HUES6 (cell line): ENCODE data around the gene CD3G.
"Not testable (repeated sequence)": the region's sequence is repeated elsewhere in the genome, so short reads cannot be mapped to it uniquely, and the experiment has no call there.

Experiments
- H3K27ac ChIP-seq: 2 replicates; pipeline ENCODE4 v1.7.0; 2013; ENCODE audit warnings: low read depth, mild to moderate bottlenecking, low read length, inconsistent platforms
- H3K27me3 ChIP-seq: 2 replicates; pipeline ENCODE4 v1.6.1; 2013; ENCODE audit warnings: low read length; ENCODE audit not compliant: control insufficient read depth, insufficient read depth
- H3K36me3 ChIP-seq: 2 replicates; pipeline ENCODE4 v1.6.1; 2013; ENCODE audit warnings: low read length; ENCODE audit not compliant: control insufficient read depth, insufficient read depth
- H3K4me1 ChIP-seq: 2 replicates; pipeline ENCODE4 v1.6.1; 2013; ENCODE audit warnings: low read length; ENCODE audit not compliant: control insufficient read depth, insufficient read depth
- H3K4me3 ChIP-seq: 2 replicates; pipeline ENCODE4 v1.5.1; 2013; ENCODE audit warnings: low read depth, low read length
- H3K9ac ChIP-seq: one replicate; pipeline ENCODE4 v1.6.1; 2013; ENCODE audit warnings: mild to moderate bottlenecking, low read length
- H3K9me3 ChIP-seq: 2 replicates; pipeline ENCODE4 v1.6.1; 2013; ENCODE audit warnings: low read depth, low read length; ENCODE audit not compliant: control insufficient read depth, insufficient read depth

CD3G gene

GRCh38 chr11:118343981-118344515 lies at the start of gene CD3G:
Gene CD3G, plus strand, starts transcription at chr11:118344344. Its CDS starts 80 bp downstream, at chr11:118344424.
- Histone ChIP-seq H3K4me3 (no peak within 1 kb of the TSS), H3K27me3 (peaks cover 23% of the 10 kb centered on the region; the same call in 1 of the 2 replicates), H3K27ac (no peak within 1 kb of the TSS), H3K4me1 (0 out of 2 replicates have a peak, but pooled peaks cover 8% of the 10 kb centered on the region), H3K36me3 (no peaks in the 10 kb centered on the region), H3K9me3 (no peaks in the 10 kb centered on the region), H3K9ac (no peak within 1 kb of the TSS)

- H3K9me3 ChIP-seq = no peaks in the 10 kb centered on the region
- no peaks in the 10 kb centered on the region for H3K4me1 ChIP-seq
- no peaks in the 10 kb centered on the region for H3K27me3 ChIP-seq
- H3K27ac ChIP-seq = no peak overlapping the region
- no peak overlapping the region for H3K4me3 ChIP-seq
- H3K9ac ChIP-seq = no peak overlapping the region
- no peaks in the 10 kb centered on the region for H3K36me3 ChIP-seq
These were observed 48.9 kb upstream of the CD3G start for GRCh38 chr11:118295199-118295598.

- H3K27ac ChIP-seq = no peak overlapping the region
These were observed 48.2 kb upstream of the CD3G start for GRCh38 chr11:118295815-118296454.

GRCh38 chr11:118301600-118302195 lies 42.4 kb upstream of the CD3G start:
- H3K4me3 ChIP-seq = no peak overlapping the region
- H3K9ac ChIP-seq = no peak overlapping the region
- H3K4me1 ChIP-seq = no peaks in the 10 kb centered on the region
- H3K9me3 ChIP-seq = no peaks in the 10 kb centered on the region
- H3K27ac ChIP-seq = no peak overlapping the region
- H3K36me3 ChIP-seq = no peaks in the 10 kb centered on the region
- peaks cover 5% of the 10 kb centered on the region; the same call in 1 of the 2 replicates for H3K27me3 ChIP-seq

More at GRCh38 chr11:118295815-118296454, 48.2 kb upstream of the CD3G start:
- Histone ChIP-seq H3K36me3 (no peaks in the 10 kb centered on the region), H3K9ac (no peak overlapping the region), H3K9me3 (no peaks in the 10 kb centered on the region), H3K4me1 (no peaks in the 10 kb centered on the region), H3K4me3 (no peak overlapping the region), H3K27me3 (peaks cover 5% of the 10 kb centered on the region; the same call in 1 of the 2 replicates)

GRCh38 chr11:118304227-118304567 lies 39.9 kb upstream of the CD3G start:
- Histone ChIP-seq H3K4me3 (no peak overlapping the region), H3K36me3 (no peaks in the 10 kb centered on the region), H3K4me1 (no peaks in the 10 kb centered on the region), H3K9ac (no peak overlapping the region), H3K9me3 (no peaks in the 10 kb centered on the region), H3K27ac (no peak overlapping the region), H3K27me3 (peaks cover 5% of the 10 kb centered on the region; the same call in 1 of the 2 replicates)

GRCh38 chr11:118304568-118305248 lies 39.4 kb upstream of the CD3G start, which contains the start of gene CD3E:
Gene CD3E, plus strand, starts transcription at chr11:118304730. Its CDS starts 223 bp downstream, at chr11:118304953.
- H3K36me3 ChIP-seq = no peaks in the 10 kb centered on the region
- H3K9me3 ChIP-seq = no peaks in the 10 kb centered on the region
- H3K9ac ChIP-seq = no peak within 1 kb of the TSS
- H3K27ac ChIP-seq = no peak within 1 kb of the TSS
- no peak within 1 kb of the TSS for H3K4me3 ChIP-seq
- no peaks in the 10 kb centered on the region for H3K4me1 ChIP-seq
- peaks cover 5% of the 10 kb centered on the region; the same call in 1 of the 2 replicates for H3K27me3 ChIP-seq

- H3K27me3 ChIP-seq = peaks cover 1% of the 10 kb centered on the region; the same call in 1 of the 2 replicates
- H3K4me1 ChIP-seq = no peaks in the 10 kb centered on the region
- H3K27ac ChIP-seq = no peak overlapping the region
- no peak overlapping the region for H3K4me3 ChIP-seq
- no peaks in the 10 kb centered on the region for H3K9me3 ChIP-seq
- no peak overlapping the region for H3K9ac ChIP-seq
- H3K36me3 ChIP-seq = no peaks in the 10 kb centered on the region
These were observed 38.4 kb upstream of the CD3G start for GRCh38 chr11:118305726-118306125.

- Histone ChIP-seq H3K4me3 (no peak overlapping the region), H3K27ac (no peak overlapping the region), H3K4me1 (no peaks in the 10 kb centered on the region), H3K27me3 (no peaks in the 10 kb centered on the region; the same call in 1 of the 2 replicates), H3K36me3 (no peaks in the 10 kb centered on the region), H3K9ac (no peak overlapping the region), H3K9me3 (no peaks in the 10 kb centered on the region)
These were observed 37.6 kb upstream of the CD3G start for GRCh38 chr11:118306556-118306955.

GRCh38 chr11:118308995-118309528 lies 35.1 kb upstream of the CD3G start:
- H3K9ac ChIP-seq, H3K4me1 ChIP-seq, H3K27ac ChIP-seq, H3K36me3 ChIP-seq, H3K27me3 ChIP-seq, H3K4me3 ChIP-seq, H3K9me3 ChIP-seq: not testable (repeated sequence)

- H3K4me3 ChIP-seq = no peak overlapping the region
- H3K27me3 ChIP-seq = no peaks in the 10 kb centered on the region
- no peak overlapping the region for H3K9ac ChIP-seq
- H3K36me3 ChIP-seq = no peaks in the 10 kb centered on the region
- H3K27ac ChIP-seq = no peak overlapping the region
- no peaks in the 10 kb centered on the region for H3K9me3 ChIP-seq
- peaks cover 5% of the 10 kb centered on the region for H3K4me1 ChIP-seq
These were observed 33.9 kb upstream of the CD3G start for GRCh38 chr11:118310271-118310670.
